ENCODE data around the gene EXOC6B.
A peak's percentile ranks its signal among the peaks of the same experiment; 100 is the strongest.
"Not testable (repeated sequence)": the region's sequence is repeated elsewhere in the genome, so short reads cannot be mapped to it uniquely, and the experiment has no call there.

Gene EXOC6B

GRCh38 chr2:72676341-72677025 lies 149.3 kb downstream of the EXOC6B start:
- no peak for DNase-seq

GRCh38 chr2:72674982-72675915 lies 150.6 kb downstream of the EXOC6B start:
- no peak for DNase-seq

- DNase-seq: peak in 1 of 2 experiments; percentile 2
Measured at GRCh38 chr2:72673279-72673678, 152.6 kb downstream of the EXOC6B start.

- DNase-seq: no peak
Measured at GRCh38 chr2:72669121-72669520, 156.7 kb downstream of the EXOC6B start.

- no peak for DNase-seq
Measured at GRCh38 chr2:72668647-72669046, 157.2 kb downstream of the EXOC6B start.

- no peak for DNase-seq
Measured at GRCh38 chr2:72665448-72665847, 160.4 kb downstream of the EXOC6B start.

GRCh38 chr2:72661985-72662384 lies 163.8 kb downstream of the EXOC6B start:
- DNase-seq: no peak

GRCh38 chr2:72649810-72650209 lies 176.0 kb downstream of the EXOC6B start:
- no peak for DNase-seq

- DNase-seq: not testable (repeated sequence)
Measured at GRCh38 chr2:72641221-72641620, 184.6 kb downstream of the EXOC6B start.

GRCh38 chr2:72638600-72639211 lies 187.1 kb downstream of the EXOC6B start:
- no peak for DNase-seq

- no peak for DNase-seq
Measured at GRCh38 chr2:72636210-72636609, 189.6 kb downstream of the EXOC6B start.

GRCh38 chr2:72630767-72631166 lies 195.1 kb downstream of the EXOC6B start:
- DNase-seq: no peak

- no peak for DNase-seq
Measured at GRCh38 chr2:72629062-72629461, 196.8 kb downstream of the EXOC6B start.

- no peak for DNase-seq
Measured at GRCh38 chr2:72627083-72627482, 198.8 kb downstream of the EXOC6B start.

- DNase-seq: no peak
Measured at GRCh38 chr2:72625366-72625765, 200.5 kb downstream of the EXOC6B start.

GRCh38 chr2:72623481-72623880 lies 202.4 kb downstream of the EXOC6B start:
- DNase-seq: no peak

GRCh38 chr2:72619626-72620025 lies 206.2 kb downstream of the EXOC6B start:
- peak in 1 of 2 experiments; percentile 14 for DNase-seq

- no peak for DNase-seq
Measured at GRCh38 chr2:72613931-72614330, 211.9 kb downstream of the EXOC6B start.

- DNase-seq: no peak
Measured at GRCh38 chr2:72612614-72613160, 213.1 kb downstream of the EXOC6B start.

GRCh38 chr2:72607189-72607588 lies 218.6 kb downstream of the EXOC6B start:
- no peak for DNase-seq

GRCh38 chr2:72605836-72606442 lies 219.9 kb downstream of the EXOC6B start:
- peak in 1 of 2 experiments; percentile 11 for DNase-seq

GRCh38 chr2:72604468-72604867 lies 221.4 kb downstream of the EXOC6B start:
- DNase-seq: no peak

GRCh38 chr2:72603481-72603880 lies 222.4 kb downstream of the EXOC6B start:
- DNase-seq: no peak
